Hematopoietic multipotent progenitor cell treated with erythropoietin and hydrocortisone succinate and interleukin-3 and kit ligand, for 17 days (in vitro differentiated cells): ENCODE measurements around the gene GLTP.
"Not testable (repeated sequence)": the region's sequence is repeated elsewhere in the genome, so short reads cannot be mapped to it uniquely, and the experiment has no call there.

Source experiments
- DNase-seq: peaks from one replicate; pipeline ENCODE4 v3.0.0-alpha.2; 2015; ENCODE audit warnings: low spot score

GLTP gene, protein sequence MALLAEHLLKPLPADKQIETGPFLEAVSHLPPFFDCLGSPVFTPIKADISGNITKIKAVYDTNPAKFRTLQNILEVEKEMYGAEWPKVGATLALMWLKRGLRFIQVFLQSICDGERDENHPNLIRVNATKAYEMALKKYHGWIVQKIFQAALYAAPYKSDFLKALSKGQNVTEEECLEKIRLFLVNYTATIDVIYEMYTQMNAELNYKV

DNA sequence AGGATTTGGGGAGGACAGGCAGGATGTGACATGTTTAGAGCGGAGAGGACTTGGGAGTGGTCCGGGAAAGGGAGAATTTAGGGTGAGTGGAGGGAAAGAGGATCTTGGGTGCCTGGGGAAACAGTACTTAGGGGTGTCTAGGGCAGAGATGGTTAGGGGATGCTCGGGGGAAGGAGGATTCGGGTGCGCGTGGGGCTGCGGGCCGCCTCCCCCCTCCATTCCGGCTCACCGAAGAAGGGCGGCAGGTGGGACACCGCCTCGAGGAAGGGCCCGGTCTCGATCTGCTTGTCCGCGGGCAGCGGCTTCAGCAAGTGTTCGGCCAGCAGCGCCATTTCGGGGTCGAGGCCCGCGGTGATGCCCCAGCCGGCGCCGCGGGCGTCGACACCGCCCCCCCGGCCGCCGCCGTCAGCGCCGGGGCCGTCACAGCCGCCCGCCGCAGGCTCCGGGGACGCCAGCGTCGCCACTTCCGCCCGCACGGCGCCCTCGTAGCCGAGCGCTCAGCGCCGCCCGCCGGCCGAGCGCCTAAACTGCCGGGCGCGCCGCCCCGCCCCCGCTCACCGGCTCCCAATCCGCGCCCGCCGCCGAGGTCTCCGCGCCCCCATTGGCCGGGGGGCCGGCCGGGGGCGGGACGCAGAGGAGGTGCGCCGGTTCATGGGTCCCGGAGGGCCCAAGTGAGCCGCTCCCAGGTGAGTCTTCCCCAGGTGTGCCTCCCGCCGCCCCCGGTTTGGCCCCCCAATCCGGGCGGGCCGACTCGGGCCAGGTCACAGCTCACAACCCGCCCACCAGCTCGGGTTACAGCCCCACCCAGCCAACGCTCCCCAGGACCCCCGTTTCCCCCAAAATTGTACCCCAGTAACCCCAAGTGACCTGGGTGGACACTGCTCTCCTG lies at the start of gene GLTP:
GLTP (minus strand) TSS at position 499 of the 889 bp plus-strand sequence; CDS start at position 332, 167 bp downstream.
- peak; percentile 85 for DNase-seq

DNA sequence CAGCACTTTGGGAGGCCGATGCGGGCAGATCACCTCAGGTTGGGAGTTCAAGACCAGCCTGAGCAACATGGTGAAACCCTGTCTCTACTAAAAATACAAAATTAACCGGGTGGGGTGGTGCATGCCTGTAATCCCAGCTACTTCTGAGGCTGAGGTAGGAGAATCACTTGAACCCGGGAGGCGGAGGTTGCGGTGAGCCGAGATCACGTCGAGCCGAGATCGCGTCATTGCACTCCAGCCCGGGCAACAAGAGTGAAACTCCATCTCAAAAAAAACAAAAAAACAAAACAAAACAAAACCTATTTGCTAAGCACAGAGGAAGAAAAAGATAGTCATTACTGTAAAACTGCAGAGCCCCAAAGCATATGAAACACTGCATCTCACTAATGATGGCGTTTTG lies 49.0 kb upstream of the GLTP start:
- DNase-seq, result not testable (repeated sequence)

DNA sequence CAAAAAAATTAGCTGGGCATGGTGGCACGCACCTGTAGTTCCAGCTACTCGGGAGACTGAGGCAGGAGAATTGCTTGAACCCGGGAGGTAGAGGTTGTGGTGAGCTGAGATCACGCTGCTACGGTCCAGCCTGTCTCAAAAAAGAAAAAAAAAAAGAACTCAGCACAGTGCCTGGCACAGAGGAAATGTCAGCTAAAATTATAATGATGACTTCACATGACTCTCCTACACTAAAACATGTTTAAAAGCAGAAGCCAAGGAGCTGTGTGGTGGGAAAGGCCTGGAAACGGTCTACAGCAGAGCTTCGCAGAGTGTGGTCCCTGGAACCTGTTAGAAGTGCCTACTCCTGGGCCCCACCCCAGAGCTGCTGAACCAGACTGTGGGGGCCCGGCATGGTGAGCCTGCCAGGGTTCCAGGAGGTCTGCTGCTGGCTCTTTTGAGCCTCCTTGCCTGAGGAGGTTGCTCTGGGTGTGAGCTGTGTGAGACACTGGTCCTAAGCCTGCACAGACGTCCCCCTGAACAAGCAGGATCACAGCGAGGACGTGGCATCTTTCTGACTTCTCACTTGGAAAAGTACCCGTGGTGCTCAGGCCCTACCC lies 47.8 kb upstream of the GLTP start:
- no peak for DNase-seq

DNA sequence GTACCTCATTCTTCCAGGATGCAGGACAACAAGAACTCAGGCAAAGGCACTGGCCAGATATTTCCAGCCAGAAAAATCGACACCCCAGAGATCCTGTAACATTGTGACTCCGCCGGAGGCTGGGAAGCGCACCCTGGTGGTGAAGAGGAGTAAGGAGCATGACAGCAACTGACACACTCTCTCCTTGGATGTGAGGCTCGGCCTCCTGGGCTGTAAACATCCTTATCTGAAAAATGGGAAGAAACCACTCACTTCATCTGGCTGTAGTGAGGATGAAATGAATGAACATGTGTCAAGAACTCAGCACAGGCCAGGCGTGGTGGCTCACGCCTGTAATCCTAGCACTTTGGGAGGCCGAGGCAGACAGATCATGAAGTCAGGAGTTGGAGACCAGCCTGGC lies 47.3 kb upstream of the GLTP start:
- DNase-seq, result peak; percentile 47

DNA sequence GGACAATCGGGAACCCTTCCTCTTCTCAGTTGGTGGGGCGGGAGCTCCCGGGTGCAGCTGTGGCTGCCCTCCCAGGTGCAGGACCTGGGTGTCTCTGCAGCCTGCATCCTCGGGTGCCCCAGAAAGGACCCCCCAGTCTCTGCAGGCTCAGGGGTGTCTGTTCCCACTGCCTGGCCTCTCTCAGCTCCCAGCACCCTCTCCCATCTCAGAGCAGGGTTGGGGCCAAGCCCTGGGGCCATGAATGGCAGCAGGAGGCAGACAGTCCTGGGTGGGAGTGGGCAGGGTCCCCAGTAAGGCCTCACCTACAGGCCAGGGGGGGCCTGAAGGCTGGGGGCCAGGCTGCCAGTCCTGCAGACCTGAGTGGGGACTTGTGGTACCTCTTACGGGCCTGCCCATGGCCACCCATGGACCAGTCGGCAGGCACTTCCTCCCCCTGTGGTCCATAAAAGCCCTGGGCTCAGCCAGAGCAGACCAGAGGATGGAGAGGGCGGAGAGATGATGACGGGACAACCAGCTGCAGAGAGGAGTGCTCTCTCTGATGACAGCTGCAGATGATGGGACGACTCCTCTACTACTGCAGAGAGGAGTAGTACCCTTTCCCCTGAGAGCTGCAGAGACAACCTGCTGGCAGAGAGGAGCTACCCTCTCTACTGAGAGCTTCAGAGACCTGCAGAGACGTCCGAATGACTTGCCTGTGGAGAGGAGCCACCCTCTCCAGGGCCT lies 46.3 kb upstream of the GLTP start:
- DNase-seq, result no peak

DNA sequence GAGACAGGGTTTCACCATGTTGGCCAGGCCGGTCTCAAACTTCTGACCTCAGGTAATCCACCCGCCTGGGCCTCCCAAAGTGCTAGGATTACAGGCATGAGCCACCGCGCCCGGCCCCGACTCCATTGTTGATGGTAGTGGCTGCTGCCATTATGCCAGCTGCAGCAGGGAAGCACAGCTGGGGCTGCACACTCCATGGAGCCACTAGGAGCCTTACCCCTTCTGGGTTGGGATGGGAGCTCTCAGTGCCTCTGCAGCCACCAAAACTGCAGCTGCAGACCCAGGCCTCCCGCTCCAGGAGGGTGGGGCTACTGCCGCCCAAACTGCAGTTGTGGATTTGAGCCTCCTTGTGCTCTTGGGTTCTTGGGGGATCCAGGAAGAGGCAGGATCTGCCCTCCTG lies 45.7 kb upstream of the GLTP start:
- no peak for DNase-seq

DNA sequence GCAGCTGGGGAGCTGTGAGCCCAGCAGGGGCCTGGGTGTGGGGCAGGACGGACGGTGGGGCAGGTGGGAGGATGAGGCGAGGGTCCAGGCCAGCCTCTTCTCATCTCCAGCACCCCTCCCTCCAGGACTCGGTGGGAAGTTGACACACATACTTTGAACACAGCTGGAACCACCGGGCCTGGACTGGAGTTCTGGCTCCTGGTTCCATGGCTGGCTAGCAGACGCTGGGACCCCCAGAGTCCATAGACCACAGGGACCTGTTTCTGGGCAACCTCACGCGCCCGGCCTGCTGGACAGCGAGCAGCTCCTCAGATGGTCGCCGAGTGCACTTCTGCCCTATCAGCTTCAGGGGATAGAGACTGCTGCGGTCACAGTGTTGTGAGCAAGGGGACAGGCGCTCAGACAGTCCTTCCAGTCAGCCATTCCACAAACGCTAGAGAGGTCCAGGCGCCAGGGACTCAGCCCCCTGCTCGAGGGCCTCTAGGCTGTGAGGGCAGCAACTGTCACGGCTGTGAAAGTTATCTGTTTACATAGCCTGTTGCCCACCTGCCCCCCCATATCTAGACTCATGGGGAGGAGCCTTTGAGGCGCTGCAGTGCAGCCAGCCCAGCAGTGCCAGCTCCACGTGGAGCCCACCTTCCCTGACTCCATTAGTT lies 45.0 kb upstream of the GLTP start:
- DNase-seq, result no peak

DNA sequence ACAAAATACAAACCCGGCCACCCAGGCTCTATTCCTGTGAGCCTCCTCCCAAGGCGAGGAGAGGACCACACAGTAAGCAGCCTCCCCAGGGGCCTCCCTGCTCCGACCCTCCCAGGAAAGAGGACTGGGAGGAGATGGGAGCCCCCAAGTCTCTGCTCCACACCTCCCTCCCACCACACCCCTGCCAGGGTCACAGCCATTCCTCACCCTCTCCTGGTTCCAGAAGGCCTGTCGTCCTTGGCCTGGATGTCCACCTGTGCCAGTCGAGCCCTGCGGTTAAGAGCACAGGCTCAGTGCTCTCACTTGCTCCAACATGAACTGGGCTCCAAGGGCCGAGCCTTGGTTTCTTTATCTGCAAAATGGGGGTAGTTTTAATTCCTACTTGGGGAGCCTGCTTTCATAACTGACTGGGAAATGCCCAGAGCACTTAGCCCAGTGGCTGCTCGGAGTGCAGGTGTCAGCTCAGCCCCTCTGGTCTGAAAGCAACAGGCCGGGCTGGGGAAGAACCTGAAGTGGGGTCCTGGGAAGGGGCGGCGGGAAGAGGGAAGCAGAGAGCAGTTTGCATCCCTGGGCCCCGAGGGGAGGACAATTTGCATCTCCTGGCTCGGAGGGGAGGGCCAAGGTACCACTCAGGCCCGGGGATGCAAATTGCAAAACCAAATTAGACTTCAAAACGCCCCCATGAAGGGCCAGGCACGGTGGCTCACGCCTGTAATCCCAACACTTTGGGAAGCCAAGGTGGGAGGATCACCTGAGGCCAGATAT lies 43.3 kb upstream of the GLTP start:
- DNase-seq, result no peak

DNA sequence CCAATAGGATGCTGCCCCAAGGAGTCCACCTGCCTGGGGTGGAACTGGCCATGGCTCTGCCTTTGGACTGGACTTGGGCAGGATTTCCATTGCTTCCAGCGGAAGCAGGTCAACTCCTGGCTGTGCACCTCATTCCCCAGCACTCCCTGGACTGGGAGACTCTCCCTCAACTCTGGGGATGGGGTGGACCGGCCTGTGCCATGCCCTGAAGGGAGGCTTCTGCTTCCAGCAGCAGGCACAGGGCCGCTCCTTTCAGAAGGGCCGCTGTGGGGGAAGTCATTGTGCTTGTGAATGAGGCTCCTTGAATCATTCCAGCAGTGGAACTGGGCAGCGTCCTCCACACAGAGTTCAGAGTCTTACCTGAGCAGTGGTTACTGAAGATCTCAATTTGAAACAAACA lies 42.7 kb upstream of the GLTP start:
- DNase-seq, result no peak

DNA sequence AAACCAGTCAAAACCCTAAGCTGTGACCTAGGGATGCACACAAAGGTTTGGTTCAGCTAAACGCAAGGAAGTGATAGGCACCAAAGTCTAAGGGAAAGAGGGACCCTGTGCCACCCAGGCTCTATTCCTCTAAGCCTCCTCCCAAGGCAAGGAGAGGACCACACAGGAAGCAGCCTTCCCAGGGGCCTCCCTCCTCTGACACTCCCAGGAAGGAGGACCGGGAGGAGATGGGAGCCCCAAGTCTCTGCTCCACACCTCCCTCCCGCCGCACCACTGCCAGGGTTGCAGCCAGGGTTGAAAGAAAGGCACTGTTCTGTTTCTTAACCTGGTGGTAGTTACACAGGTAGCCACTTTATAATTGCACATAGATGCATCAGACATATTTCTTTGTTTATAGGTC lies 41.6 kb upstream of the GLTP start:
- no peak for DNase-seq

DNA sequence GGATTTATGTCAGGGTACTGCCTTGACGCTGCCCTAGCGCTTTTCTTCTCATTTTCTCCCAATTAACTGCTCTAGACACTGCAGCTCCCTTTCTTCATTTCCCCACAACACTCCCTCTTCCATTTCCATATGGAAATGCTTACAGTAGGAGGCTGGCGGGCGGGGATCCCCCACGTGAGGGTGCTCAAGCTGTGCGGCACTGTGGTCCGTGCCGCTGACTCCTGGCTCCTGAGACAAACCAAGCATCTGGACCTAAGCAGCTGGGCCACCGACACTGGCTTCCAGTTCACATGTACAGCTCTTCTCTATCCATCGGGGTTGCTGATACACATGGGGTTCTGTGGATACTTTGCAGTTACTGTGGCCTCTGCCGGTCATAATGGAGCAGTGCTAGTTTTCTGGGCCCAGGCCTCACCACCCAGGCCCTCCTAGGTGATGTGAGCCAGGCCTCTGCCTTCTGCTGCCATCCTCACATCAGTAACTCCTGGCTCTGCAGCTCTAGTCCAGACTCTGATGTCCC lies 40.0 kb upstream of the GLTP start:
- no peak for DNase-seq

DNA sequence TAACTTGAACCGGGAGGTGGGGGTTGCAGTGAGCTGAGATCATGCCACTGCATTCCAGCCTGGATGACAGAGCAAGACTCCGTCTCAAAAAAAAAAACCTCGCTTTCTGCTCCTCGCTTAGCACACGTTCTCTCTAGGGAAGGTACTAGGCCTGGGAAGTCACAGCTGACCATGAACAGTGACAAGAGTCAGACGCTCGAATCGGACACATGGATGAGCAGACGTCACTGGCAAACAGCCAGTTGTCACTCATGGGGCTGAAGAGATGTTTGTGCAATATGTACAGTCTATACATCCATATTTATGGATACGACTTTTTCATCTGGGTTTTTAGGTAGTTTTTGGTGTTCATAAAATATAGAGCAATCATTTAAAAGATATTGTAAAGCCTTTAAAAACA lies 39.1 kb upstream of the GLTP start:
- DNase-seq, result no peak

DNA sequence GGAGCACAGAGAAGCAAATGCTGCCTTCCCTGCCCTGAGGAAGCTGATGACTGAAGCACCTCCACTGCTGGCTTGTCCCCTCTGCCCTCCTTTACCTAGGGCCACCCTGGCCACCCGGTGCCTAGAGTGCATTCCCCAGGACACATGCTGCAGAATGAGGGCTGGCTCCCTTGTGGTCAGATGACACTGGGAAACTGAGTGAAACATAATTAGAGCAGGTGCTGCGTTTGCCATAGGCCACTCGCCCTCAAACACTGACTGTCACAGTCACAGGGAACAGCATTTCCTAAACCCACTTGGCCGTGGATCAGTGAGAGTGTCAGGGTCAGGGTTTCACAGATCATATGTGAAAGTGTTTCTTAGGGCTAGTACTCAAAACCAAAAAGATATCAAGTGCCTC lies 35.7 kb upstream of the GLTP start:
- DNase-seq, result no peak

DNA sequence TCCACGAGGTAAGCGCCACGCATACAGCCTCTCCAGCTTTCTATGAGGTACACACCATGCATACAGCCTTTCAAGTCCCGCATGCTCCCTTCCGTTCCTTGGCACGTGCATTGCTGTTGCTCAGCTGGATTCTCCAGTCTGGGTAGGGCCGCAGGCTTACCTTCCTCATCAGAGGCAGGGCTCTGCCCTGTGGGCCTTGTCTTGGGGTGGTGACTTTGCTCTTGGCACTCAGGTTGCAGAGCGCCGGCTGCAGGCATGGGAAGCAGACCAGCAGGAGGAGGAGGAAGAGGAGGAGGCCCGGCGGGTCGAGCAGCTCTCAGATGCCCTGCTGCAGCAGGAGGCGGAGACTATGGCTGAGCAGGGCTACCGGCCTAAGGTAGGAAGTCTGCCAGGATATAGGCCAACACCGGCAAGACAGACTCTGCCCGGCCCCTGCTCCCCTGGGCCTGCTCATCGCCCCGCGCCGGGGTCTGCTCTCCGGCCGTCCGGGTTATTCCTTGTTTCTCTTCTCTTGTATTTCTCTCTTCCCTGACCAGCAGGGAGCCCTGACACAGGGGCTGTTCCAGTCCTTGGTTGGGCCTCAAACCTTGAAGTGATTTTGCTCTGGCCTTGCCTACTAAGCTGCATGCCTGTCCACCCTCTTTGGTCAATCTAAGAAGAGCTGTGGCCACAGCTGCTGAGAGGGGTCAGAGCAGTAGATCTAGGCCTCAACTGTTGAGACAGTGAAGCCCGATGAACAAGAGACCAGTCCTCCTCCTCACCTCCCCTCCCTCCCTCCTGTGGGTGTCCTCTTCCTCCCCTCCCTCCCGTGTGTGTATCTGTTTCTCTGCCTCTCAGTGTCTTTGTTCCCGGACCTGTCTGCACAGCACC lies 35.1 kb upstream of the GLTP start:
- DNase-seq, result no peak

DNA sequence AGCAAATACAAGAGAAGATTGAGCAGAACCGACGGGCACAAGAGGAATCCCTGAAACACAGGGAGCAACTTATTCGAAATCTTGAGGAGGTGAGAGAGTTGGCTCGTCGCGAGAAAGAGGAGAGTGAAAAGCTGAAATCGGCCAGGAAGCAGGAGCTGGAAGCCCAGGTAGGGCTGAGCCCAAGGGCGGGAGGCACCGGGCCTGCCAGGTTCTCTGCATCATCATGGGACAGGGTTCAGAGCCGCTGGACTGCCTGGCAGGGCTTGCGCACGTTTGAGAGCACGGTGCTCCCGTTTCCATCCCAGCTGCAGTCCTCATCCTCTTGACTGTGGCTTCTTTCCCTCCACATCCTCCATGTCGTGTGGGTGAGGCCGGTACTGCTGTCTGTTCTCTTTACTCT lies 34.1 kb upstream of the GLTP start:
- DNase-seq, result no peak

DNA sequence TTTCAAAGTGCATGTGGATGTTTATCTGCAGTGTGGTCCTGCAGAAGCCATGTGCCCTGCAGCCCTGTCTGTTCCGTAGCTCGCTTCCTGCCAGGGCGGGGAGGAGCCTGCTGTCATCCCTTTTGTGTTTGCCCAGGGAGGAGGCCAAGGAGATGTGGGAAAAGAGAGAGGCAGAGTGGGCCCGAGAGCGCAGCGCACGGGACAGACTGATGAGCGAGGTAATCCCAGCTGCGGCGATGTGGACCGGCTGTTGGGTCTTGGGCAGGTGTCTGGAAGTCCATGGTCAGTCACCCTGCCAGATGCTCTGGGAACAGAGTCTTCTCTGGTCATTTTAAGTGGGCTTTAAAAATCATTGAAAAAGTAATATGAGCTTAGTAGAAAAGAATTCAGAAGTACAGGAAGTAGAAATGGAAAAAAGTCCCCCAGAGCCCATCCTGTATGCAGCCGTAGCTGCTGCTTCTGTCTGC lies 32.5 kb upstream of the GLTP start:
- no peak for DNase-seq

DNA sequence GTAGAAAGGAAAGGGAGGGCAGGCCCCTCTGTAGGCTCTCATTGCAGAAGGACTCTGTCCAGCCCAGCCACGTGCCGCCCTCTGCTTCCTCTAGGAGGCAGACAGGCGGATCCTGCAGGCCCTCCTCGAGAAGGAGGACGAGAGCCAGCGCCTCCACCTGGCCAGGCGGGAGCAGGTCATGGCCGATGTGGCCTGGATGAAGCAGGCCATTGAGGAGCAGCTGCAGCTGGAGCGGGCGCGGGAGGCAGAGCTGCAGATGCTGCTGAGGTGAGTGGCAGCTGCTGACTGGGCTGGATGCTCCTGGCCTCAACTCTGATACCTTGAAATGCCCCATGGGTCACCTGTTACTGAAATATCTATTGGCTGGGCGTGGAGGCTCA lies 30.6 kb upstream of the GLTP start:
- no peak for DNase-seq

DNA sequence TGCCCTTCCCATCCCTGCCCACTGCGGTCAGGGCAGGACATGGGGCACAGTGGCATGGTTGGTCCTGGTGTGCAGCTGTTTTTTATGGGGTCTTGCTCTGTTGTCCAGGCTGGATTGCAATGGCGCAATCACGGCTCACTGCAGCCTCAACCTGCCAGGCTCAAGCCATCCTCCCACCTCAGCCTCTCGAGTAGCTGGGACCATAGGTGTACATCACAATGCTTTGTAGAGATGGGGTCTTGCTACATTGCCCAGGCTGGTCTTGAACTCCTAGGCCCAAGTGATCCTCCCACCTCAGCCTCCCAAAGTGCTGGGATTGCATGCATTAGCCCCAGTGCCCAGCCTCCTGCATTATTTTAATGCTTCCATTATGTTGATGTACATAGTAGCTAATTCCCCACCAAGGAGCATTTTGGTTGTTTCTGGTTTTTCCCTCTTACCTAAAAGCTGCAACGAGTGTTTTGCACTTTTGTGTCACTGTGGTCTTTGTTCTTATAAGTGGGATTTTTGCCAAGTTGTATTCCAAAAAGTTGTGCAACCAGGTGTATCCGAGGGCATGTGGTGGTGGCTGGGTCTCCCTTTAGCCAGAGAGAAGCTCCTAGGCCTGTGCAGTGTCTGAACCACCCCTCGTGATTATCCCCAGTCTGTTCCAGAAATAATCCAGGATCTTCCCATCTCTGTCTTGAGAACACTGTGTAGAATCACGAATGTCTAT lies 30.1 kb upstream of the GLTP start:
- DNase-seq, result no peak

DNA sequence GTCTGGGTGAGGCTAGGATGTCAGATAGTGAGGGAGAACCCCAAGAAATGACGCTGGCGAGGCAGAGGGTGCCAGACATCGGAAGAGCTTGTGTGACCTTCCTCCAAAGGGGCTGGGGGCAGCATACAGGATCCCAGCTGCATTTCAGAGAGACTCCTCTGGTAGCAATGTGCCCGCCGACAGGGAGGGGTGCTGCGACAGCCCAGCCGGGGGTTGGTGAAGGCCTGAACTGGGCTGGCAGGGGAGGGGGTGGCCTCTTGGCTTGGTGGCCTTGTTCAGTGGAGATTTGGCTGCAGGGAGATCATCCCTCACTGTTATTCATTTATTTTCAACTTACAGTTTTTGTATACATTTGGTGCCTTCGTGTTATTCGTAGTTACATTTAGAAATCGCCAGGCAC lies 25.0 kb upstream of the GLTP start:
- DNase-seq, result no peak
